ENCODE results near the gene LARGE1. TPM values are rescaled to one million over a fixed set of nuclear protein-coding genes. Genes with fewer than 3 reads are reported as not detected.

LARGE1 gene
- total RNA-seq, 1 donor from 2014 or later, result 29.5 TPM

- Histone ChIP-seq H3K36me3 (no peaks in the 10 kb centered on the region), H3K27me3 (no peaks in the 10 kb centered on the region), H3K4me3 (no peak overlapping the region), H3K4me1 (peaks cover 30% of the 10 kb centered on the region), H3K27ac (no peak overlapping the region), H3K9me3 (no peaks in the 10 kb centered on the region)
- no peak for DNase-seq (ENCODE audit: extremely low spot score in 2 of 2)
- TF ChIP-seq, protein P1, sequence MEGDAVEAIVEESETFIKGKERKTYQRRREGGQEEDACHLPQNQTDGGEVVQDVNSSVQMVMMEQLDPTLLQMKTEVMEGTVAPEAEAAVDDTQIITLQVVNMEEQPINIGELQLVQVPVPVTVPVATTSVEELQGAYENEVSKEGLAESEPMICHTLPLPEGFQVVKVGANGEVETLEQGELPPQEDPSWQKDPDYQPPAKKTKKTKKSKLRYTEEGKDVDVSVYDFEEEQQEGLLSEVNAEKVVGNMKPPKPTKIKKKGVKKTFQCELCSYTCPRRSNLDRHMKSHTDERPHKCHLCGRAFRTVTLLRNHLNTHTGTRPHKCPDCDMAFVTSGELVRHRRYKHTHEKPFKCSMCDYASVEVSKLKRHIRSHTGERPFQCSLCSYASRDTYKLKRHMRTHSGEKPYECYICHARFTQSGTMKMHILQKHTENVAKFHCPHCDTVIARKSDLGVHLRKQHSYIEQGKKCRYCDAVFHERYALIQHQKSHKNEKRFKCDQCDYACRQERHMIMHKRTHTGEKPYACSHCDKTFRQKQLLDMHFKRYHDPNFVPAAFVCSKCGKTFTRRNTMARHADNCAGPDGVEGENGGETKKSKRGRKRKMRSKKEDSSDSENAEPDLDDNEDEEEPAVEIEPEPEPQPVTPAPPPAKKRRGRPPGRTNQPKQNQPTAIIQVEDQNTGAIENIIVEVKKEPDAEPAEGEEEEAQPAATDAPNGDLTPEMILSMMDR (IDR thresholded peaks at IDR 0.05), result no peak
- TF ChIP-seq POLR2A (IDR thresholded peaks at IDR 0.05) (no peak), POLR2AphosphoS5 (IDR thresholded peaks at IDR 0.05; ENCODE audit: insufficient read depth in 1 of 2, low read depth in 1 of 2) (no peak)
- intact Hi-C loops (cut with DNase I), result loop anchor here (10.0 kb wide), 1 partner anchor 122 kb away; no protein-coding TSS in a partner anchor
Measured at GRCh38 chr22:33656808-33657628, 263.3 kb downstream of the LARGE1 start.

DNA sequence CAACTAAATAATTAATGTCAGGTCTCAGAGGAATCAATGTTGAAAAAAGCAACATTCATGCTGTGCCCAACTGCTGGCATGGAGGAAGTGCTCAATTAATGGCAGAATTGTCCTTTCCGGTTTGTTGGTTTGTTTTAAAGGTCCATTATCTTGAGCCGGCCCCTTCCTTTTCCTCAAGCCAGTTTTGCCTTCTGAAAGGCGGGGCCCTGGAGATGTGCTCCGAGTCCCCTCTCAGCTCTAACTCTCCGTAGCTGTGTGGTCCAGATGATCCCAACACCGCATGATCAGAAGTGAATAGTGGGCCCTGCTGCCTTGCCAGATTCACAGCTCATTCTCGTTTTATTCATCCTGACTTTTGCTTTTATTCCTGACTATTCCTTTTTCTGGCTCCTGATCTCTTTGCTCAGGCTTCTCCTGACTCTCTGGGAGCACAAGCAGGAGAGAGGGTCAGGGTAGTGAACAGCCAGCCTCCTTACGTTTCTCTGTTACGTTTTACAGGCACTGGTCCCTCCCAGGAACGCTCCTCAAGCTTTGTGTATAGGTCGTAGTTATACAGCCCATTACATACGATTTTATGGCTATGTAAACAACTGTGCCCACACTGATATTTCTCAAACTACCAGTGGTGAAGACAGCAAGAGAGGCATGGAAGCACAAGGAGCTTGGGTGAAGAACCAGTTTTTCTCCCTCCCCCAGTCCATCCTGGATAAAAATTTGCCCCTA, 265.9 kb downstream of the LARGE1 start:
- Histone ChIP-seq H3K4me1 (peaks cover 21% of the 10 kb centered on the region), H3K27ac (no peak overlapping the region), H3K9me3 (no peaks in the 10 kb centered on the region), H3K36me3 (peaks cover 0 to 6% of the 10 kb centered on the region in 2 donors), H3K4me3 (no peak overlapping the region), H3K27me3 (no peaks in the 10 kb centered on the region)
- DNase-seq (ENCODE audit: extremely low spot score in 2 of 2), result no peak
- TF ChIP-seq POLR2A (IDR thresholded peaks at IDR 0.05) (no peak), POLR2AphosphoS5 (IDR thresholded peaks at IDR 0.05; ENCODE audit: insufficient read depth in 1 of 2, low read depth in 1 of 2) (no peak)
- TF ChIP-seq, protein P1 (IDR thresholded peaks at IDR 0.05), result no peak
- intact Hi-C loops (cut with DNase I), result loop anchor here (10.0 kb wide), 1 partner anchor 120 kb away; no protein-coding TSS in a partner anchor

DNA sequence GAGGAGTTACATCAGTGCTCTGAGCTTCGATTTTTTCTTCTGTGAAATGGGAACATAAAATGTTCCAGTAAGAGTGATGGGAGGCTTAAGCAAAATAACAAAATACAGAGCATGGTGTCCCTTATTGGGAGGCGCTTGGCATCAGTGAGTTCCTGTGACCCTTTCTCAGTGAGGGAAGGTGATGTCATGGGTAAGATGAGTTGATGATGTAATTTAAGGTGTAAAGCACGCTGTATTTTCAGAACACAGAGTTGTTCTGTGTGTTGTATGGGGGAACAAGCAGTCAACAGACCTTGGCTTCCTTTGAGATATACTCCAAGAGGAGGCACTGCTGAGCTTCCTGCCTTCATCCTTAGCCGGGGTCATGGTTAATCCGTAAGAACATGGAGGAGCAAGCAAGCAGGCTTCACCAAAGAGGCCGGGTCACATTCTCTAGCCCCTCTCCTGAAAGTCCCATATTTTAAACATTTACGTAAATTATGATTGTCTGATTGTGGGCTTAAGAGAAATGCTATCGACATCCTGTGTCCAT, 266.7 kb downstream of the LARGE1 start:
- Histone ChIP-seq H3K4me1 (peaks cover 13% of the 10 kb centered on the region), H3K4me3 (no peak overlapping the region), H3K27me3 (no peaks in the 10 kb centered on the region), H3K27ac (no peak overlapping the region), H3K36me3 (peaks cover 0 to 6% of the 10 kb centered on the region in 2 donors), H3K9me3 (no peaks in the 10 kb centered on the region)
- no peak for DNase-seq (ENCODE audit: extremely low spot score in 2 of 2)
- TF ChIP-seq POLR2A (IDR thresholded peaks at IDR 0.05) (no peak), POLR2AphosphoS5 (IDR thresholded peaks at IDR 0.05; ENCODE audit: insufficient read depth in 1 of 2, low read depth in 1 of 2) (no peak)
- TF ChIP-seq, protein P1 (IDR thresholded peaks at IDR 0.05), result no peak
- intact Hi-C loops (cut with DNase I), result loop anchor here (10.0 kb wide), 1 partner anchor 119 kb away; no protein-coding TSS in a partner anchor

DNA sequence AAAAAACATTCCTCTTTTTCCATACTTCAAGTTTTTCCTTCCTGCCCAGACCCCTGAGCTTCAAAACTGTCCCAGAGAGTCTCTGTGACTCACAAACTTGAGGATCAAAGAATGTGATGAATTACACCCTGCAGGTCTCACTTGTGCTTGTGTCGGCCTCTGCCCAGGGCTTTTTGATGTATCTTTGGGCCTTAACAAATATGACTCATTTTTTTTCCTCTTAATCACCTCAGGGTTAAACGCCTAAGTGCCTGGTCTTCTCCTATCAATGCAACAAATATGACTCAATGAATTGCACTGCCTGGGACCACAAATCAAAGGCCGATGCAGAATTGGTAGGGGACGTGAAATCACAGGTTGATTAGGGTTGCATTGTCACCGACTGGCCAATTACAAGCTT, 267.7 kb downstream of the LARGE1 start:
- peaks cover 0 to 6% of the 10 kb centered on the region in 2 donors for H3K36me3 ChIP-seq
- no peaks in the 10 kb centered on the region for H3K27me3 ChIP-seq
- H3K4me3 ChIP-seq, result no peak overlapping the region
- intact Hi-C loops (cut with DNase I), result loop anchor here (10.0 kb wide), 1 partner anchor 118 kb away; no protein-coding TSS in a partner anchor
- H3K4me1 ChIP-seq, result peaks cover 5% of the 10 kb centered on the region
- no peak overlapping the region for H3K27ac ChIP-seq
- TF ChIP-seq POLR2AphosphoS5 (IDR thresholded peaks at IDR 0.05; ENCODE audit: insufficient read depth in 1 of 2, low read depth in 1 of 2) (no peak), POLR2A (IDR thresholded peaks at IDR 0.05) (no peak)
- TF ChIP-seq, protein P1 (IDR thresholded peaks at IDR 0.05), result no peak
- no peaks in the 10 kb centered on the region for H3K9me3 ChIP-seq
- DNase-seq (ENCODE audit: extremely low spot score in 2 of 2), result no peak
